ENCODE measurements around the gene FEV.

GRCh38 chr2:219022616-219023015, 37.6 kb upstream of the FEV start:
- TF ChIP-seq POLR2A (IDR thresholded peaks at IDR 0.05) (no peak), CTCF (IDR thresholded peaks at IDR 0.05) (no peak), EP300 (IDR thresholded peaks at IDR 0.05) (no peak)
